Breast epithelium (tissue), 4 donors: ENCODE measurements around the gene WBP1. TPM values are rescaled to one million over a fixed set of nuclear protein-coding genes. Genes with fewer than 3 reads are reported as not detected.

Experiments used
- DNase-seq, 2 donors: peaks; one replicate each; pipeline ENCODE4 v3.0.0-alpha.2; 2019; ENCODE audit warnings: low spot score in 2 of 2
- H3K27ac ChIP-seq, 2 donors: fragments of 200-600 bp; sonication (generic) in 1 of 2; one replicate each; pipeline ENCODE4 v1.5.1; 2016 to 2019; ENCODE audit warnings: mild to moderate bottlenecking in 1 of 2
- H3K27me3 ChIP-seq, 2 donors: fragments of 200-600 bp; sonication (generic) in 1 of 2; one replicate each; pipeline versions ENCODE4 v1.5.1 to v1.6.0; 2017 to 2019; ENCODE audit warnings: control low read depth in 1 of 2, mild to moderate bottlenecking in 1 of 2
- H3K36me3 ChIP-seq: fragments of 200-600 bp; one replicate; pipeline ENCODE4 v1.5.1; 2019
- H3K4me1 ChIP-seq, 2 donors: fragments of 200-600 bp; sonication (generic); one replicate each; pipeline ENCODE4 v1.5.1; 2016 to 2019; ENCODE audit warnings: control low read depth in 1 of 2
- H3K4me3 ChIP-seq, 3 donors: fragments of 200-600 bp; sonication (generic); 1 replicate in 2 of 3; 2 replicates in 1 of 3; pipeline ENCODE4 v1.5.1; 2016 to 2019; ENCODE audit warnings: mild to moderate bottlenecking in 3 of 3, moderate library complexity in 2 of 3
- H3K9me3 ChIP-seq, 2 donors: fragments of 200-600 bp; sonication (generic) in 1 of 2; one replicate each; pipeline ENCODE4 v1.5.1; 2016 to 2019; ENCODE audit warnings: control low read depth in 1 of 2
- POLR2A ChIP-seq: fragments of 450-650 bp; IDR thresholded peaks from one replicate; pipeline ENCODE4 v1.6.1; 2016; ENCODE audit warnings: antibody characterized with exemption, mild to moderate bottlenecking, moderate library complexity
- POLR2AphosphoS5 ChIP-seq, 3 donors: sonication (generic); formaldehyde crosslinking; IDR thresholded peaks; one replicate each; pipeline ENCODE4 v1.6.1; 2017; ENCODE audit warnings: antibody characterized with exemption in 3 of 3
- intact Hi-C: fragments of 100-400 bp; cut with DNase I; formaldehyde crosslinking; loops from one replicate; pipeline ENCODE4 v1.15.1; 2023; ENCODE audit warnings: low total_unique reads
- total RNA-seq, 3 donors: library from RNA; depleted of rRNA; stranded (reverse); fragments of >200 nt; gene quantifications; one replicate each; pipeline ENCODE4 v1.1.0, GENCODE V29; 2016
- TF ChIP-seq, protein P1 (sequence below), 3 donors: fragments of 450-650 bp; IDR thresholded peaks; one replicate each; pipeline ENCODE4 v1.5.1; 2016 to 2017; ENCODE audit warnings: antibody characterized with exemption in 3 of 3, mild to moderate bottlenecking in 3 of 3, moderate library complexity in 3 of 3

The WBP1 gene
- total RNA-seq, 3 donors from 2014 or later = 58.0 to 70.0 (median 61.9) TPM

DNA sequence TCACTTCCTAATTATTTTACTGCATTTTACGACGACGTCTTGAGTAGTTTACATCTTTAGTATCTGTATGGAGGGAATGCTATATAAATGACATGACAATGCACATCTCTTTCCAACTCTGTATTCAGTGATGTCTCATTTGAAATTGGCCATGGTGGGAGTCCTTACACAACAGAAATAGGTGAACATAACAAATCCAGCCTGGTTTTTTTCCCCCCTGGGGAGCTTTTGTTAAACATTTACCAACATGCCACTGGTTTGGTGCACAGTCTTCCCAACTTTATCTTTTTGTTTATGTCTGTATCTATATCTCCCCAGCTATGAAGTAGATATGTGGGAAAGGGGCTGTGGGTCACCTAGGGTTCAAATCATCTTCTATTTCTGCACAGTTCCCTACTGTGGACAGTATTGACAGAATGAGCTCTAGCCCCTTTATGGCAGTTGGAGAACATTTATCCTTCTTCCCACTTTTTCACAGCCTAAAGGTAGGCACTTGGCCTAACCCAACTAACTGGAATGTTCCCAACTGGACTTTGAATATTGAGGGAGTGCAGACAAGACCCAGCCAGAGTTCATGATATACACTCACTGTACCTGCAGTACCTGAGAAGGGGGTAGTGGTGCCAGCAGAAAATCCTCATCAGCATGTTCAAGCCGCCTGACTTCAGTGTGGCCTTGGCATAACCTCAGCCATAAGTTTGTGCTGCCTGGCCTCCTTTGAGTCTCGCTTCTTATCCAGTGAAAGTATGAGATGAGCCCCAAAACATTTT lies 10.8 kb upstream of the WBP1 start:
- no peak for TF ChIP-seq POLR2A
- TF ChIP-seq, protein P1, sequence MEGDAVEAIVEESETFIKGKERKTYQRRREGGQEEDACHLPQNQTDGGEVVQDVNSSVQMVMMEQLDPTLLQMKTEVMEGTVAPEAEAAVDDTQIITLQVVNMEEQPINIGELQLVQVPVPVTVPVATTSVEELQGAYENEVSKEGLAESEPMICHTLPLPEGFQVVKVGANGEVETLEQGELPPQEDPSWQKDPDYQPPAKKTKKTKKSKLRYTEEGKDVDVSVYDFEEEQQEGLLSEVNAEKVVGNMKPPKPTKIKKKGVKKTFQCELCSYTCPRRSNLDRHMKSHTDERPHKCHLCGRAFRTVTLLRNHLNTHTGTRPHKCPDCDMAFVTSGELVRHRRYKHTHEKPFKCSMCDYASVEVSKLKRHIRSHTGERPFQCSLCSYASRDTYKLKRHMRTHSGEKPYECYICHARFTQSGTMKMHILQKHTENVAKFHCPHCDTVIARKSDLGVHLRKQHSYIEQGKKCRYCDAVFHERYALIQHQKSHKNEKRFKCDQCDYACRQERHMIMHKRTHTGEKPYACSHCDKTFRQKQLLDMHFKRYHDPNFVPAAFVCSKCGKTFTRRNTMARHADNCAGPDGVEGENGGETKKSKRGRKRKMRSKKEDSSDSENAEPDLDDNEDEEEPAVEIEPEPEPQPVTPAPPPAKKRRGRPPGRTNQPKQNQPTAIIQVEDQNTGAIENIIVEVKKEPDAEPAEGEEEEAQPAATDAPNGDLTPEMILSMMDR (IDR thresholded peaks at IDR 0.05) = no peak
- no peak for TF ChIP-seq POLR2AphosphoS5 (IDR thresholded peaks at IDR 0.05)
- no peaks in the 10 kb centered on the region for H3K4me1 ChIP-seq
- intact Hi-C loops = no loop called here
- H3K27ac ChIP-seq = no peak overlapping the region
- no peaks in the 10 kb centered on the region for H3K9me3 ChIP-seq
- H3K36me3 ChIP-seq = no peaks in the 10 kb centered on the region
- no peak overlapping the region for H3K4me3 ChIP-seq
- H3K27me3 ChIP-seq = no peaks in the 10 kb centered on the region
- DNase-seq = no peak

DNA sequence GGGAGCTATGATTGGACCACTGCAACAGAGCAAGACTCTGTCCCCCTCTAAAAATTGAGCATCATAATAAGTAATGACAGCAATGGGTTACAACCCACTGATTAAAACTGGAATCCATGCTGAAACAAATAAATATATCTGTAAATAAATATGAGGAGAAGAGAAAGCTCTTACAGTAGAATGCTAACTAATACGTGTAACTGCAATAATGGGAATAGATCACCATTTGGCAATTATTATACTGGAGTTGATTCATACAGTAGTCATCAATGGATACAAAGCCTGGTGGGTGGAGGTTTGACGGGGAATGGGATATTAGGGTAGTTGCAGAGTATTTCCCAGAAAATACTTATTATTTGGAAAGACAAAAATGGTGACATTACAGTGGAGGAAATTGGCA lies 9.5 kb upstream of the WBP1 start:
- intact Hi-C loops = no loop called here
- Histone ChIP-seq H3K4me3 (no peak overlapping the region), H3K4me1 (no peaks in the 10 kb centered on the region), H3K27me3 (no peaks in the 10 kb centered on the region), H3K27ac (no peak overlapping the region), H3K9me3 (no peaks in the 10 kb centered on the region), H3K36me3 (no peaks in the 10 kb centered on the region)
- DNase-seq = no peak
- TF ChIP-seq POLR2A = no peak
- no peak for TF ChIP-seq POLR2AphosphoS5 (IDR thresholded peaks at IDR 0.05)
- TF ChIP-seq, protein P1 (IDR thresholded peaks at IDR 0.05) = no peak

DNA sequence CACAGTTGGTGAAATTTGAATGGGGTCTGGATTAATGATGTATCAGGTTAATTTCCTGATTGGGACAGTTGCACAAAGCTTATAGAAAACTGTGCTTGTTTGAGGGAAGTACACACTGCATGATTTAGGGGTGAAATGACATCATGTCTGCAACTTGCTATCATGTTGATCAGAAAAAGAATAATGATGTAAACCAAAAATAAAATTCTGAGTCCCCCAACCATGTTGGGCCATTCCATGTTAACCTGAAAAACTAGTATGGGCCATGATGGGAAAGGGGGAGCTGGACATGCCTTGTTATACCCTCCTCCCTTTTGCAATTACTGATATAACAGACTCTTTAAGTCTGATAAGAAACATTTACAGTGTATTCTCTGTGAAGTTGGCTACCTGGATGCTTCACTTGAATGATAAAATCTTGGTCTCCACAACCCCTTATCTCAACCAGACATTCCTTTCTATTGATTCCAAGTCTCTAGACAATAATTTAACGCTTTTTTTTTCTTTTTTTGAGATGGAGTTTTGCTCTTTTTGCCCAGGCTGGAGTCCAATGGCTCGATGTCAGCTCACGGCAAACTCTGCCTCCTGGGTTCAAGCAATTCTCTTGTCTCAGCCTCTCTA lies 7.6 kb upstream of the WBP1 start:
- no peaks in the 10 kb centered on the region for H3K27me3 ChIP-seq
- no peak overlapping the region for H3K27ac ChIP-seq
- intact Hi-C loops = no loop called here
- H3K4me3 ChIP-seq = no peak overlapping the region
- no peaks in the 10 kb centered on the region for H3K9me3 ChIP-seq
- no peak for DNase-seq
- no peaks in the 10 kb centered on the region for H3K36me3 ChIP-seq
- TF ChIP-seq POLR2AphosphoS5 (IDR thresholded peaks at IDR 0.05) (no peak), POLR2A (no peak)
- TF ChIP-seq, protein P1 (IDR thresholded peaks at IDR 0.05) = no peak
- peaks cover 0 to 4% of the 10 kb centered on the region in 2 donors for H3K4me1 ChIP-seq

DNA sequence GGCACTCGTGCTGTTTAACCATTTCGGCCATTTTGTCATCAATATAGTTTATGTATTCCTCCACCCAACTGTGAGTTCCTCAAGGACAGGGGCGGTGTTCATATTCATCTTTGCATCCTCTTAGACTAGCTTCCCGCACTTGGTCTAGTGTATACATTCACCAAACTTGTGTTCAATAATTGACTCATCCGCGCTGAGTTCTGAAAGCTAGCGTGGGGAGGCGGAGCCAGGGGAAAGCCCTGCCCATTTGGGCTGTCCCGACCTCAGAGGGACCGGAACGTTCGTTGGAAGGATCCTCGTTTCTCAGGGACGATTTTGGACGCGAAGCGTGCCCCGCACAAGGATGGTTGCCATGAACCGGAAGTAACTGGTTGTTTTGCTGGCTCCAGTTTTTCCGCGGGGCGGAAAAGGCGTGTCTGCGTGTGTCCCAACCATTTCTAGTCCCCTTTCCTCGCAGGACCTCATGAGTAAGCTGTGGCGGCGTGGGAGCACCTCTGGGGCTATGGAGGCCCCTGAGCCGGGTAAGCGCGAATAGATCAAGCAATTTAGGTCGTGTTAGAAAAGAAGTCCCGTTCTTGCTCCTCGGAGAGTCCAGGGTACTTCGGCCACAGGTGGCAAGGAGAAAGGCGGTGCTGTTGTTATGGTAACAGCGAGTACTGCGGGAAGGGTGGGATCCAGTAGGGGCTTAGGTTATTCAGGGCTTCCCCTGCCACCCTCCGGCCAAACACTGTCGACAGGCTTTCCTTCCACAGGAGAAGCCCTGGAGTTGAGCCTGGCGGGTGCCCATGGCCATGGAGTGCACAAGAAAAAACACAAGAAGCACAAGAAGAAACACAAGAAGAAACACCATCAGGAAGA lies 3.4 kb upstream of the WBP1 start, which contains the start of gene INO80B:
Gene INO80B (plus strand): TSS at position 434 of the 858 bp plus-strand sequence. CDS start 30 bp downstream, at position 464.
- Histone ChIP-seq H3K9me3 (no peaks in the 10 kb centered on the region), H3K4me3 (peak within 1 kb of the TSS; percentile 66 to 77 (median 70)), H3K4me1 (peaks cover 9 to 16% of the 10 kb centered on the region in 2 donors), H3K36me3 (no peaks in the 10 kb centered on the region), H3K27ac (peak within 1 kb of the TSS; percentile 62 to 98), H3K27me3 (no peaks in the 10 kb centered on the region)
- TF ChIP-seq POLR2A (no peak), POLR2AphosphoS5 (IDR thresholded peaks at IDR 0.05) (peak; percentile 90 to 98 (median 94))
- TF ChIP-seq, protein P1 (IDR thresholded peaks at IDR 0.05) = no peak
- DNase-seq = peak; percentile 95 to 96
- intact Hi-C loops = no loop called here
